GM10266 (cell line): ENCODE measurements around the gene EPAS1.

Experiments
- DNase-seq: peaks from one replicate; pipeline ENCODE4 v3.0.0; 2012; ENCODE audit errors: extremely low spot score
- TF ChIP-seq, protein P1 (sequence below): IDR thresholded peaks from 2 replicates; pipeline ENCODE4 v1.5.1; 2012; ENCODE audit warnings: mild to moderate bottlenecking, low read depth; ENCODE audit not compliant: control insufficient read depth, insufficient read depth; ENCODE audit errors: missing control alignments

The EPAS1 gene

DNA sequence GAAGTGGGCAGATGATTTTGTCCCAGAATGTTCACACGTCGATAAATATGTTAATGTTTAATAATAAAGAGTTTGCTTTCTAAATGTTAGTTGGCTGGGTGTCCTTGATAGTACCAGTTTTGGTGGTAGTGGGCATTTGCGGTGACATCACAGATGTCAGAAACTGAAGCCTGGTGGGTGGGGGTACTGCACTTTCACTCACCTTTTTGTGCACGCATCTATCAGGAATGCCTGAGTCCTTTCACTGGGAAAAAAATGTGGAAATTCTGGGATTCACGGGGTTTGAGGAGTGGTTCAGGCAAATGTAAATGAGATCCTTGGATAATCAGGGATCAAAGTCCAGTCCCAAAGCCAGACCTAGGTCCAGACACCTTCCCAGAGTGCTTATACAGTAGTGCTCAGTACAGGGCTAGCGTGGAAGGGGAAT is 3.2 kb downstream of the EPAS1 start:
- TF ChIP-seq, protein P1, sequence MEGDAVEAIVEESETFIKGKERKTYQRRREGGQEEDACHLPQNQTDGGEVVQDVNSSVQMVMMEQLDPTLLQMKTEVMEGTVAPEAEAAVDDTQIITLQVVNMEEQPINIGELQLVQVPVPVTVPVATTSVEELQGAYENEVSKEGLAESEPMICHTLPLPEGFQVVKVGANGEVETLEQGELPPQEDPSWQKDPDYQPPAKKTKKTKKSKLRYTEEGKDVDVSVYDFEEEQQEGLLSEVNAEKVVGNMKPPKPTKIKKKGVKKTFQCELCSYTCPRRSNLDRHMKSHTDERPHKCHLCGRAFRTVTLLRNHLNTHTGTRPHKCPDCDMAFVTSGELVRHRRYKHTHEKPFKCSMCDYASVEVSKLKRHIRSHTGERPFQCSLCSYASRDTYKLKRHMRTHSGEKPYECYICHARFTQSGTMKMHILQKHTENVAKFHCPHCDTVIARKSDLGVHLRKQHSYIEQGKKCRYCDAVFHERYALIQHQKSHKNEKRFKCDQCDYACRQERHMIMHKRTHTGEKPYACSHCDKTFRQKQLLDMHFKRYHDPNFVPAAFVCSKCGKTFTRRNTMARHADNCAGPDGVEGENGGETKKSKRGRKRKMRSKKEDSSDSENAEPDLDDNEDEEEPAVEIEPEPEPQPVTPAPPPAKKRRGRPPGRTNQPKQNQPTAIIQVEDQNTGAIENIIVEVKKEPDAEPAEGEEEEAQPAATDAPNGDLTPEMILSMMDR, result no peak
- no peak for DNase-seq

DNA sequence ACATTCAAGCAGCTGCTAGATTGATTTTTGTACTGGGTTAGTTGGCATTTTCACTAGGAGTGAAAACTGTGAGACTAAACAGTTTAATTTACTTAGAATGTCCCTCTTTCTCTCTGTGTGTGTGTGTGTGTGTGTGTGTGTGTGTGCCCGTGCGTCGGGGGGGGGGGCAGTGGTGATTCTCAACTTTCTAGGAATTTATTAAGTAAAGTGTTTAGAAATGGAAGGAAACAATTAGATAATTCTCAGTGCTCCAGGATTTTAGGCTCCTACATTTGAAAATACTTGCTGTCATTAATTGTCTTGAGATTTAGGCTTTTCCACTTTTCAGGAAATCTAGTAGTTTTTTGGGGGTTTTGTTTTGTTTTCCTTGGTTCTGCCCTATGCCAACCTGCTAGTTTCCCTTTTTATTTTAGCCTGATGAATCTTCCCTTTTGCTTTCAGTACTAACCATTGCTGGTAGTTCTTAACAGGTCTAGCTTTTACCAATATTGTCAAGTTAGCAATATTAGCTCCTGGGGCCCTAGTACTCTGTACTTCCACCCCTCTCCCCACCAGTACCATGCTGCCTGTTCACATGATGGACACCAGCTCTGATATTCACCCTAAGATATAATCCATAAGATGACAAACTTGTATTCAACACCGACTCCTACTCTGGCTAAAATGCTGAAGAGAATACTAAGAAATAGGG is 4.9 kb downstream of the EPAS1 start:
- DNase-seq, result no peak
- TF ChIP-seq, protein P1, result no peak

DNA sequence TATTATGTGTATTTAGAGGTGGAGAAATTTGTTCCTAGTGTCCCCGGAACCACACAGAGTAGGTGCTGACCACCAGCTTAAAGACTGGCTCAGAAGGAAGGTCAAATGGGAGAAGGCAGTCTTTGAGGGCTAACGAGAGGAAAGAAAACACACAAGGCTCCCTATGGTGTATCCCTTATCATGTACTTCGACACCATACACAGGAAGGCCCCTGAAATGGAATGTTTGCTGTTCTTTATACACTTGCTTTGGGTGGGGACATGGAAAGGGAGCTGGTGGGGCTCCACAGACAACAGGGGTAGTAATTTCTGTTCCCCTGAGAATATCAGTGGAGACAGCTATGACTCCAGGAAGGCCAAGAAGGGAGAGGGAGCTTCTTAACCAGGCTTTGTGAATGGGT is 6.0 kb downstream of the EPAS1 start:
- DNase-seq, result no peak
- TF ChIP-seq, protein P1, result no peak

DNA sequence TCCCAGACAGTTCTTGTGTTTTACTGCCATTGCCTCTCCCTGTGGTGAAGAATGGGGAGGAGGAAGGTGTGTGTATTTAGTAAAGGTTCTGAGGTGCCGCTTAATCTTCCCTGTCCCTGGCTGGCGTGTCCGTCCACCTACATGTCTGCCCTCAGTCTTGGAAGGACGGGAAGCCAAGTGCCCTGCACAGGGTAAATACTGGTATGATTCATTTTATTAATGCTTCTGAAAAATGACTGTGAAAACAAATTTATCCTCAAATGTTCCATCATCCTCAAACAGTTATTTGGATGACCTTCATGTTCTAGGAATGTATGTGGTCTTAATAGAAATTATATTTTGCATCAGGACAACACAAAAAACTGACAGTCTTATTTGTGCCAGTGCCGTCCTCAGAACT is 6.6 kb downstream of the EPAS1 start:
- TF ChIP-seq, protein P1, result no peak

DNA sequence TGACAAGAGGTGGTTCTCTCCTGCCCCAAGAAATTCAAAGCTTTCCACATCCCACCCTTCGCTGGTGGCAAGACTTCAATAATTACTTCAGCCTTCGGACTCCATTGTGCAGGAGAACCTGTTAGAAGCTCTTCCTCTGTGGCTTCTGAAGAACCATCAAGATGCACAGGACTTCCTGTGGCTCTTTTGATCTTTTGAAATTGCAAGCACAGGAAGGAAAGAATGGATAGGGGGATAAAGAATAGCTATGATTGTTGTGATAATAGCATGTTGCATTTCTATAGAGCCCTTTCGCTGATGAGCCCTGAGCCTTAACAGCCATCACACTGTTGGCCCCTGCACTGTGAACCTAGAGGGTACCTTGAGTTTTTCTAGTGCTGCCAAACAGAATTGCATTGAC is 7.4 kb downstream of the EPAS1 start:
- TF ChIP-seq, protein P1, result no peak

More for the DNA sequence above, 6.6 kb downstream of the EPAS1 start:
- no peak for DNase-seq

DNA sequence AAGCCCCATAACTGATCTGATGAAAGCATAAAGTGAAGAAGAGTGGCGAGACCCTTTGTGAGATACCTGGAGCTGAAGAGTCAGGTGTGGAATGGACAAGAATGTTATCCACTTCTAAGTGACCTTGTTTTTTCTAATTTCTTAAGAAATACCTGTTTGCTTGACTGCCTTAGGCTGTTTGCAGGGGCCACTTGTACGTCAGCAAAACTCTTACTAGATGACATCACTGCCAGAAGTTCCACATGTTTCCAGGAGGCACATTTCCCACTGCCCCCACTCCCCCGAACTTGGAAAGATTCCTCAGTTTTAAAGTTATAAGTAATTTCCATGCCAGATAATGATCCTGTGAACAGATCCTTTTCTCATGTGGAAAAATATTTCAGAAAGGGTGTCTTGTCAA is 8.0 kb downstream of the EPAS1 start:
- DNase-seq, result no peak
- TF ChIP-seq, protein P1, result no peak

More for the DNA sequence above, 7.4 kb downstream of the EPAS1 start:
- no peak for DNase-seq

DNA sequence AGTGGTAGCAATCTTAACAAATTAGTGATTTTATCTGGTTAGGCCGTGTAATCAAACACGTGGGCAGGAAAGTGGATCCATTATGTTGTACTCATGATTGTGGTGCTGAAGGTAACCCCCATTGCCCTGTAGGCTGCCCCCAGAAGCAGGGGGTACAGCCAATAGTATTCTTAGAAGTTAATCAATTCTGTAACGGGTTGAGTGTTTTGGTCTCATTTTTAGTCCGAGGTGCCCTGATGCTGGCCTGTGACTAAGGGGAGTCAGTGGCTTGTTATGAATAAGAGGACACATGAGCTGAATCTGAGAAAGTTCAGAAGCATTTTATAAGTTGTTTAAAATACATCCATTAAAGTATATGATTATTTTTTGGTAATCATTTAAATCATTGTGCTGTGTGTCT is 8.6 kb downstream of the EPAS1 start:
- no peak for DNase-seq
- TF ChIP-seq, protein P1, result no peak
